DMS114 treated with DMSO at 0.1 percent for 48 hours (cell line): ENCODE measurements around the gene SUGP1.

Experiments
- DNase-seq: peaks from one replicate; lab custom pipeline; 2025; ENCODE audit not compliant: unreplicated experiment; lab: John Stamatoyannopoulos, UW

Gene SUGP1

DNA sequence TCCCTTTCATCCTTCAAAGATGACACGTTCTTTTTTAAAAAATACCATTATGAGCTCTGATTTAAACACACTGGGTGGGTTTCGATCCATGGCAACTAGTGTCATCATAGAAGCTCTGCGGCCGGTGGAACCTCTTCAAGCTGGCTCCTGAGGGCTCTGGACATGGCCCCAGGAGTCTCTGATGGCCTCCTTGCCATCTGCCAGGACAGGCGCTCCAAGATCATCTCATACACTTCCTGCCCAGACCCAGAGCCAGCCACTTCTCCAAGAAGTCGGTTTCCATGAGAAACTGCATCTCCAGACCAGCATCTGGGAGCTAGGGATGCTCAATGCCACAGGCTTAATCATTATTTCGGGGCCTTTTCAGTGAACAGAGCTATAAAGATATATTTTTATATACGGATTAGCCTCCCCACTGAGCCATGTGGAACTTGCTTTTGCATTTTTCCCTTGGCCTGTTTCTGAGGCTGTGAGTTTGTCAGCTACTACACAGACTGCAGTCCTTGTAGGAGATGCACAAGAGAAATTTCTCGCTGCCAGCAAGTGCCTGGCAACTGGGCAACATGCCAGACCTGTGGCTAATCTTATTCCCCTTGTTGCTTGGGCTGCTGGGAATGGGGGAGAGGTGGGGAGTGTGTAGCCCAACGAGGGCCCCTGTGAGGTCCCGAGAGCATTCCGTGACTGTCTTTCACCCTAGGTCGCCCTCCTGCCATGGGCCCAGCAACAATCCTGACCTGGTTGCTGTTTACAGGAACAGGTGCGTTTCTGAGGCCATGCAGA, 15.9 kb downstream of the SUGP1 start:
- no peak for DNase-seq

DNA sequence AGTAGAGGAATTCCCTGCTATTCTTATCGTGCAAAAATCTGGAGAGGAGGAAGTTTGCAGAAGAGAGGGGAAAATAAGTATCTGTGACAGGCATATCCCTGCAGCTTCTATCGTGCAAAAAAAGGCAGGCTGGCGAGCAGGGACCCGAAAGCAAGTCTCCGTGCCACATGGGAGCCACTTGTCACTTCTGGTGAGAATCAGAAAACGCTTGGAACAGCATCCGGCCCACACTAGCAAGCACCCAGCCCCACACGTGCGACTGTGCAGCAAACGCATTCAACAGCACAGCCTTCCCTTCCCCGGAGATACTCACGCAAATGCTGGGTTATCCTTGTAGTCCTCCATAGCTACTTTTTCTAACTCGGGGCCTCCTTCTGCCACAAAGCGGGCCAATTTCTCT, 16.9 kb downstream of the SUGP1 start:
- no peak for DNase-seq

- DNase-seq = no peak
Observed at GRCh38 chr19:19300613-19301012, 19.7 kb downstream of the SUGP1 start.

GRCh38 chr19:19297759-19298158, 22.6 kb downstream of the SUGP1 start:
- no peak for DNase-seq

- DNase-seq = no peak
Observed at GRCh38 chr19:19296953-19297689, 23.2 kb downstream of the SUGP1 start.

GRCh38 chr19:19294914-19295313, 25.4 kb downstream of the SUGP1 start:
- DNase-seq = no peak

DNA sequence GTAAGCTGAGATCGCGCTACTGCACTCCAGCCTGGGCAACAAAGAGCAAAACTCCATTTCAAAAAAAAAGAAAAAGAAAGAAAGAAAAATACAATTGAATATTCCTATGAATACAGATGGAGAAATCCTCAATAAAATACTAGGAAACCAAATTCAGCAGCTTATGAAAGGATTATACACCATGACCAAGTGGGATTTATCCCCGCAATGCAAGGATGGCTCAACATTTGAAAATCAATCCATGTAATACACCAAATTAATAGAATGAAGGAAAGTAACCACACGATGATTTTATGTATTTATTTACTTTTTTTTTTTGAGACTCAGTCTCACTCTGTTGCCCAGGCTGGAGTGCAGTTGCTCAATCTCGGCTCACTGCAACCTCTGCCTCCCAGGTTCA, 27.7 kb downstream of the SUGP1 start:
- DNase-seq = no peak

DNA sequence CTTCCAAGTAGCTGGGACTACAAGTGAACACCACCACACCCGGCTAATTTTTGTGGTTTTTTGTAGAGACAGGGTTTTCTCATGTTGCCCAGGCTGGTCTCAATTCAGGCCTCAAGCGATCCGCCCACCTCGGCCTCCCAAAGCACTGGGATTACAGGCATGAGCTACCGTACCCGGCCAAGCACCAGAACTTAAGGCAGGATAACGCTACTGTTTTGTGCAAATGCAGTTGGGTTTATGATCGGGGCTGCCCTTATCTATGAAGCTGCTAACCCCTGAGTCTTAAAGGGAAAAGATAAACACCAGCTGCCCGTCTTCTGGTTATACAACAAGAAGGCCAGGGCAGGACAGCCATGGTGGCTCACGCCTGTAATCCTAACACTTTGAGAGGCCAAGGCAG, 34.6 kb downstream of the SUGP1 start:
- DNase-seq = no peak

DNA sequence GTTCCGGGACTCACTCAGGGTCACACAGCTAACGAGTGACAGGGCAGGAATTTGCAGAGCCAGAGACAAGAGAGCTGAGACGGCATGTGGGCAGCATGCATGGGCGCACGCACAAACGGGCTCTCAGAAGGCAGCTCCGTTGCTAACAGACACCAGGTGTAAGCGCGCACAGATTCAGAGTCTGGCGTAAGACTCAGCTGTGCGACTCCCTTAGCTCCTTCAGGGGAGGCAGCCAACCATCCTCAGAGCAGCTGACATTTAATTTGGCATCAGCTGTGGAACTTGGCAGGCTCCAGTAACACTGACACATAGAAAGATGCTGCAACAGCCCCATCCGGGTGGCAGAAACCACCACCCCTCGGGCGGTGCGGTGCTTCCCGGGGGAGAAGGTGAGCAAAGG, 39.7 kb downstream of the SUGP1 start:
- no peak for DNase-seq

GRCh38 chr19:19279853-19280252, 40.5 kb downstream of the SUGP1 start:
- DNase-seq = no peak

GRCh38 chr19:19279062-19279612, 41.2 kb downstream of the SUGP1 start:
- no peak for DNase-seq

- DNase-seq = no peak
Observed at GRCh38 chr19:19278315-19278714, 42.0 kb downstream of the SUGP1 start.

DNA sequence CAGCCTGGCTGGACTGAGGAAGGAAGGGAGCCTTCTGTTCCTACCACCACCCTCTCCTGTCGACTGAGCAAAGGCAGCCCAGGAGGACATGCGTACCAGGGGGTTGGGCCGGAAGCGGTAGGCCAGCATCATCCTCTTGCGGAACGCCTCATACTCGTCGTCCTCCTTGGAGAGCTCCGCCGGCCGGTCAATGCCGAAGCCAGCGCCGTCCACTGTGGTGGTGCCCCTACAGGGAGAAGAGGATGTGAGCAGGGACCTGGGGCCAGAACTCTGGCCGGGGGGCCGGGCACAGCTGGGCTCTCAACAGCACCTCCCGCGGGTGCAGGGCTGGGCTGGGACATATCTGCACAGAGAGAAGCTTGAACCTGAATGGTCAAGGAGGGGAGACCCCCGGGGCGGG, 43.5 kb downstream of the SUGP1 start:
- no peak for DNase-seq

GRCh38 chr19:19276386-19276785, 43.9 kb downstream of the SUGP1 start:
- DNase-seq = no peak

DNA sequence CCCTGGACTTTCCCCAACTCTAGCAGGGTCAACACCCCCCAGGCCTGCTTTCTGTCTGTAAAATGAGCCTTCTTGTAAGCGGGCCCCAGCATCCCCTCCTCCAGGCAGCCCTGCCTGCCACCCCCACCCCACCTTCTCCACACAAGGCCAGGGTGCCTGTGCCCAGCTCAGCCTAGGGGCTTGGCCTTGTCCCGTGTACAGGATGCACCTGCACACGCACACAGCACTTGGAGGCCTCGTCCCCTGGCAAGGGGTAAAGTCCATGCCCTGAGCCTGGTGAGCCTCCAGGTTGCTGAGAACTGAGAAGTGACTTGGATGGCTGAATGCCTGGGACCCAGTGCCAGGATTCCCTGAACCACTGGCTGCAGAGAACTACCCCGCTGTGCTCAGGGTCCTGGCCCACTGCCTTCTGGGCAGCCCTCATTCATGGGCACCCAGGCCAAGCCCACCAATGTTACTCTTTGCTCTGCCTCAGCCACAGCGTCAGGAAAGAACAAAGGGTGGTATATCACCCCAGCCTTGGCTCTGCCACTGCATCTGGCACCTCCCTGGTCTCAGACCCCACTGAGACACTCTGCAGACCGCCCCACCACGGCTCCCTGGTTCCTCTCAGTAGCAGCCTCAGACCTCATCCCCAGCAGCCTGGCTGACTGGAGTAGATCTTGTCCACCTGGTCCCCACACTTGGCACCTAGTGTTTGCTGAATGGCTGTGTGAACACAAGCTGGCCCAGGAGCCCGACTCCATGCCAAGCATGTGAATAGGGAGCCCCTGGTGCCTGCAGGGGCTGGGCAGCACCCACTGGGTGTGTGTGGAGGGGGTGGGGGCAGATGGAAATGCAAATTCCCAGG, 45.4 kb downstream of the SUGP1 start:
- DNase-seq = no peak

DNA sequence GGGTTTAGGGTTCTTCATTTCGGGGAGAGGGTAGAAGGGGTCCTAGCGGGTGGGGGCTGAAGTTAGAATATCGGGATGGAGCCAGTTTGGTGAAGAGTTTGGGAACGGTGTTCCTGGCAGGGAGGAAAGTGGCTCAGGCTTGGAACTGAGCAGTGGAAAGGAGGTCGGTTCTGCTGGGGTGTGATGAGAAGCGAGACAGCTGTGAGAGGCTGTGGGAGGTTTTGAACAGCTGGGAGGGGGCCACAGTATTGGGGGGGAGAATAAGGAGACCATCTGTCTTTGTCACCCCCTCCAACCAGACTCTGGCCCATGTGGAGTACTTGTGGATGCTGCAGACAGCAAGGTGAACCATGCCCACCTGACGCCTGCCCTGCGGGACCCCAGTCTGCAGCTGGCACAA, 46.2 kb downstream of the SUGP1 start:
- no peak for DNase-seq

DNA sequence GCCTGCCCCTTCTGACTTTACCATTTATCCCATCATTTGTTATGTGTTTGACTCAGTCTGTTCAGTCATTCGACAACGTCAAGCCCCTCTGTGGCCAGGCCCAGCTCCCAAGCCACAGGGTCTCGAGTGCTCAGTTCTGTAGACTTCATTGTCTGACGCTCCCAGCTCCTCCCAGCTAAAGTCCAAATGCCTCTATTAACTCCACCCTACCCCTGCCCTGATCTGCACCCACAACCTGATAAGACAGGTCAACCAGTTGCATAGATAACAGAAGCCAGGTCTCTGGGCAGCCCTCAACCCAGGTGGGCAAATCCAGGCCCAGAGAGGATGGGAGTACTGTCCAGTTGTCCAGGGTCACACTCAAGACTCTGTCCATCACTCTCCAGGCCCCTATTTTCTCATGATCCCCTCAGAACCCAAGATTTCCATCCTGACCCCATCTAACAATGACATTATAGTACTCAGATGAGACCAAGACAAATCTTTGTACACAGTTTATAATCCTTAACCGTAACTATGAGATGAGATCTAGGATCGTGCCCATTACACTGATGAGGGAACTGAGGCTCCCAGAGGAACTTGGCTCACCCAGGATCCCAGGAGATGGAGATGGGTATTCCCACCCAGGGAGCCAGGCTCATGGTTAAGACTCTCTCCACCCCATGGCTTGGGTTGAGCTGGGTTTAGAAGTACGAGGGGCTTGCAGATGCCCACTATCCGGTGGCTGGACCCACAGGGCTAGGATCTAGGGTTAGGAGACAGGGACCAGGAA, 48.3 kb downstream of the SUGP1 start:
- no peak for DNase-seq

DNA sequence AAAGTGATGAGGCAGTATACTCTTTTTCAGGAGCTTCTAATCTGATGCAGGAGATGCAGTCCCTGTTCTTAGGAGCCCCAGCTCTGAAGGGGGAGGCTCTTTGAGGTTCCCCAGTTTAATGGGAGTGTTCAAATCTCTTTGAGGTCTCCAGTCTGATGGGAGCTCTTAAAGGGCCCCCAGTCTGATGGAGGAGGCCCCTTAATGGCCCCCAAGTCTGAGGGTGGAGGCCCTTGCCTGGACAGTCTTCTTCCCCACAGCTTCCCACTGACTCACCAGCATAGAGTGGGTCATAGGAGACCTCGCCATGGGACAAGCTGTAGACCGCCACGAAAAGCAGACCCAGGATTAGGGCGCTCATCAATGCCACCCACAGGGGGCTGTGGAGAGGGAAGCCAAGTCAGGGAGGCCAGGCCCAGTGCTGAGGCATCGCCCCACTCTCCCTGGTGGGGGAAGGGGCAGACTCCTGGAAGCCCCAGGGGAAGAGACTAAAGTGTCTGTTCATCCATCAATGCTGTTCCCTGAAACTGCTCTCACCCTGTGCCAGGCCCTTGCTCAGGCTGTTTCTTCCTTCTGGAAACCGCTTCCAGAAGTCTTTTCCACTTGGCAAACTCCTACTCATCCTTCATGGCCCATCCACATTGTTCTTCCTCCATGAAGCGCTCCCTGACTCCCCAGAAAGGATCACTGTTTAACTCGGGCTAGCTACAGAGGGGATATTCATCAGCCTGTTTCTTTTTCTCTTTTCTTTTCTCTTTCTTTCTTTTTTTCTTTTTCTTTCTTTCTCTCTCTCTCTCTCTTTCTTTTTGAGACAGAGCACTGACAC, 49.3 kb downstream of the SUGP1 start:
- DNase-seq = no peak

GRCh38 chr19:19269952-19270694, 50.2 kb downstream of the SUGP1 start:
- DNase-seq = no peak
